ENCODE results near the gene DCDC2B. TPM values are rescaled to one million over a fixed set of nuclear protein-coding genes. Genes with fewer than 3 reads are reported as not detected.

The DCDC2B gene
- total and polyA plus RNA-seq, 2 experiments from 2014 or later = 0.21 TPM; not detected in 1

GRCh38 chr1:32239790-32240139, 30.9 kb downstream of the DCDC2B start:
- no peaks in the 10 kb centered on the region for H3K36me3 ChIP-seq (ENCODE audit: insufficient read depth)
- ATAC-seq (peak; percentile 39), DNase-seq (ENCODE audit: low spot score) (no peak)
- peaks cover 7% of the 10 kb centered on the region; the same call in 1 of the 2 replicates for H3K79me2 ChIP-seq (replicated peaks; ENCODE audit: insufficient read depth)
- H3K9me2 ChIP-seq (ENCODE audit: insufficient read depth) = no peaks in the 10 kb centered on the region
- H3K4me3 ChIP-seq = peak overlapping the region; percentile 66
- H3K9me3 Mint-ChIP-seq = no peaks in the 10 kb centered on the region
- H3K36me3 Mint-ChIP-seq (ENCODE audit: low read depth) = no peaks in the 10 kb centered on the region; the same call in 2 of the 3 replicates
- peaks cover 7% of the 10 kb centered on the region; the same call in 1 of the 2 replicates for H3K27me3 ChIP-seq (ENCODE audit: insufficient read depth)
- H3K27ac ChIP-seq (ENCODE audit: low read depth) = peak overlapping the region; percentile 40
- peaks cover 20% of the 10 kb centered on the region for H3F3A ChIP-seq (replicated peaks; ENCODE audit: low read depth)
- H4K20me1 ChIP-seq (replicated peaks; ENCODE audit: insufficient read depth) = no peaks in the 10 kb centered on the region
- peak overlapping the region; percentile 88 for H3K4me3 Mint-ChIP-seq
- peak overlapping the region; percentile 84 for H2AFZ ChIP-seq
- peak overlapping the region; percentile 81 for H3K27ac Mint-ChIP-seq
- no peak for TF ChIP-seq ZNF462 (CRISPR knock-in tag; IDR thresholded peaks at IDR 0.05)
- no peak for TF ChIP-seq CREB1 (CRISPR knock-in tag; IDR thresholded peaks at IDR 0.05; ENCODE audit: low read depth)
- TF ChIP-seq REST (IDR thresholded peaks at IDR 0.05; ENCODE audit: unreplicated experiment) = no peak
- TF ChIP-seq ZNF114 (CRISPR knock-in tag; IDR thresholded peaks at IDR 0.05) = no peak
- peak overlapping the region; percentile 99 for H3K4me2 ChIP-seq
- peaks cover 11% of the 10 kb centered on the region for H3K27me3 Mint-ChIP-seq (ENCODE audit: insufficient read depth, low read depth, poor library complexity)
- H3K4me1 Mint-ChIP-seq = peaks cover 16% of the 10 kb centered on the region
- peaks cover 19% of the 10 kb centered on the region for H3K4me1 ChIP-seq (ENCODE audit: insufficient read depth)

Data from GM23338 (cell line).